Measurements from ENCODE around the gene FAM237B.
"Not testable (repeated sequence)": the region's sequence is repeated elsewhere in the genome, so short reads cannot be mapped to it uniquely, and the experiment has no call there.

FAM237B gene

DNA sequence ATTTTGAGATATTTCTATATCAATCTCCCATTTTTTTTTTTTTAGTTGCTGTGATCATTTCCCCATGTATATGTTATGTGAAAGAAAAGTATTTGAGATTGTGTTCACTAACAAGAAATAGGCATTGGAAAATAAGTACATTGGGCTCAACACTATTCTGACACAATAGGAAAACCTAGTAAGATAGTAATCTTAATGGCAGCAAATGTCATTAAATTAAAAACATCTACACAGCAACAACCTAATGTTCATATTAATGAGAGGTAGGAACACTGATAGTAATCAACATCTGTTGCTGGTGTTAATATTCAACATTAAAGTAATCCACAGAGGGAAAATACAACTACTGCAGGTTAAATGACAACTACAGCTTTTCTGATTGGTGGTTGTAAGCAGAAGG is 23.9 kb upstream of the FAM237B start:
- TF ChIP-seq ZFX (IDR thresholded peaks at IDR 0.05): no peak
- TF ChIP-seq, protein P1, sequence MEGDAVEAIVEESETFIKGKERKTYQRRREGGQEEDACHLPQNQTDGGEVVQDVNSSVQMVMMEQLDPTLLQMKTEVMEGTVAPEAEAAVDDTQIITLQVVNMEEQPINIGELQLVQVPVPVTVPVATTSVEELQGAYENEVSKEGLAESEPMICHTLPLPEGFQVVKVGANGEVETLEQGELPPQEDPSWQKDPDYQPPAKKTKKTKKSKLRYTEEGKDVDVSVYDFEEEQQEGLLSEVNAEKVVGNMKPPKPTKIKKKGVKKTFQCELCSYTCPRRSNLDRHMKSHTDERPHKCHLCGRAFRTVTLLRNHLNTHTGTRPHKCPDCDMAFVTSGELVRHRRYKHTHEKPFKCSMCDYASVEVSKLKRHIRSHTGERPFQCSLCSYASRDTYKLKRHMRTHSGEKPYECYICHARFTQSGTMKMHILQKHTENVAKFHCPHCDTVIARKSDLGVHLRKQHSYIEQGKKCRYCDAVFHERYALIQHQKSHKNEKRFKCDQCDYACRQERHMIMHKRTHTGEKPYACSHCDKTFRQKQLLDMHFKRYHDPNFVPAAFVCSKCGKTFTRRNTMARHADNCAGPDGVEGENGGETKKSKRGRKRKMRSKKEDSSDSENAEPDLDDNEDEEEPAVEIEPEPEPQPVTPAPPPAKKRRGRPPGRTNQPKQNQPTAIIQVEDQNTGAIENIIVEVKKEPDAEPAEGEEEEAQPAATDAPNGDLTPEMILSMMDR (conservative IDR thresholded peaks at IDR 0.05): no peak
- H3K27ac ChIP-seq: no peak overlapping the region

GRCh38 chr7:90337106-90337505 is 16.0 kb upstream of the FAM237B start:
- H3K27ac ChIP-seq: no peak overlapping the region
- no peak for TF ChIP-seq ZFX (IDR thresholded peaks at IDR 0.05)
- TF ChIP-seq, protein P1 (conservative IDR thresholded peaks at IDR 0.05): no peak

GRCh38 chr7:90334926-90335325 is 13.8 kb upstream of the FAM237B start:
- not testable (repeated sequence) for H3K27ac ChIP-seq

- peak overlapping the region; percentile 4; the same call in 1 of the 2 replicates for H3K27ac ChIP-seq
- TF ChIP-seq, protein P1 (conservative IDR thresholded peaks at IDR 0.05): no peak
- TF ChIP-seq ZFX (IDR thresholded peaks at IDR 0.05): no peak
These were observed 13.2 kb upstream of the FAM237B start for GRCh38 chr7:90334193-90334843.

DNA sequence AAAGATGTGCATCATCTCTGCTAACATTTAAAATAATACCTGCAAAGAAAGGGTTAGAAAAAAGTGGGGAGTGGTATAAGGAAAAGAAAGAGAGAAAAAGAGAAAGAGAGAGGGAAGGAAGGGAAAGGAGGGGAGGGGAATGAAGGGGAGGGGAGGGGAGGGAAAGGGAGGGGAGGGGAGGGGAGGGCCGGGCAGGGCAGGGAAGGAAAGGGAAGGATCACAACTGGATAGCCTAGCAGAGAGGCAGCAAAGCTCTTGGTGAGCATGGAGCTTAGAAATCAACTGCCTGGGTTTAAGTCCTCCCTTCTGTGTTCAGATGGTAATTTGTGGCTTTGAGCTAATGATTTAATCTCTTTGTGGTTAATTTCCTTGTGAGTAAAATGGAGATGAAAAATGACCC is 5.4 kb upstream of the FAM237B start:
- TF ChIP-seq, protein P1 (conservative IDR thresholded peaks at IDR 0.05): no peak
- TF ChIP-seq ZFX (IDR thresholded peaks at IDR 0.05): no peak
- H3K27ac ChIP-seq: no peak overlapping the region

DNA sequence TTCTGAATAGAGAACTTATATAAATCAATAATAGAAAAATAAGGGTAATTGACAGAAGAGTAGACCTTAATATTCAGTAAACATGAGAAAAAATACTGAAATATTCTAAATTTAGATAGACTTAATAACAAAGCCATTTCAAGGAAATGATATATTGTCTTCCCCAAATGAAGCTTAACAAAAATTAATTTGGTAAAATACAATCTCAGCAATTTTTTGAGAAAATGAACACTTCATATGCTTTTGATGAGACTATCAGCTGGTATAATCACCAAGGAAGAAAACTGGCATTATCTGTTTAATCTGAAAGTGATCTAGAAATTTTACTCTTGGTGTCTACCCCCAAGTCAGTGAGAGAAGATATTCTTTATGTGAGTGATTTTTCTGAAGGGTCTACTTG is 1.7 kb upstream of the FAM237B start:
- no peak overlapping the region for H3K27ac ChIP-seq
- TF ChIP-seq ZFX (IDR thresholded peaks at IDR 0.05): no peak
- TF ChIP-seq, protein P1 (conservative IDR thresholded peaks at IDR 0.05): no peak

GRCh38 chr7:90320418-90320800 is 695 bp downstream of the FAM237B start:
- H3K27ac ChIP-seq: no peak overlapping the region
- TF ChIP-seq ZFX (IDR thresholded peaks at IDR 0.05): no peak
- TF ChIP-seq, protein P1 (conservative IDR thresholded peaks at IDR 0.05): no peak

DNA sequence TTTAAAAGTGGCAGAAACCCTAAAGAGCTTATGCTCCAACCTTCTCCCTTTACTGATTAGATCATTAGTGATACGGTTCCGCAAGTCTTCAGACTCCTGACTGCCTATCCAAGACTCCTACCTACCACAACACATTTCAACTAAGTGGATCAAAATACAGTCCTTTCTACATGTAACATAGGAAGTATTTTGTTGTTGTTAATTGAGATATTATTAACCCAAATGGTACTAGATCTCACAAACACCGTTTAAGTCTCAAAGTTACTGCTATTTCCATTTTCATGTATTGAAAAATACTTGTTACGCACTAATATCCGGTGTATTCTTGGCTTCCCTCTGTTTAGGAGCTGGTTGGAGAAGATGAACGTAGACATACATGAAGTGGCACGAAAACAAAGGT is 1.1 kb downstream of the FAM237B start:
- no peak for TF ChIP-seq ZFX (IDR thresholded peaks at IDR 0.05)
- TF ChIP-seq, protein P1 (conservative IDR thresholded peaks at IDR 0.05): no peak
- no peak overlapping the region for H3K27ac ChIP-seq

Data from C4-2B (cell line).